COLO668 (cell line): ENCODE measurements around the gene UCP3.
A peak's percentile ranks its signal among the peaks of the same experiment; 100 is the strongest.

Experiments
- DNase-seq: peaks from one replicate; lab custom pipeline; 2025; ENCODE audit not compliant: unreplicated experiment; lab: John Stamatoyannopoulos, UW

UCP3 gene

DNA sequence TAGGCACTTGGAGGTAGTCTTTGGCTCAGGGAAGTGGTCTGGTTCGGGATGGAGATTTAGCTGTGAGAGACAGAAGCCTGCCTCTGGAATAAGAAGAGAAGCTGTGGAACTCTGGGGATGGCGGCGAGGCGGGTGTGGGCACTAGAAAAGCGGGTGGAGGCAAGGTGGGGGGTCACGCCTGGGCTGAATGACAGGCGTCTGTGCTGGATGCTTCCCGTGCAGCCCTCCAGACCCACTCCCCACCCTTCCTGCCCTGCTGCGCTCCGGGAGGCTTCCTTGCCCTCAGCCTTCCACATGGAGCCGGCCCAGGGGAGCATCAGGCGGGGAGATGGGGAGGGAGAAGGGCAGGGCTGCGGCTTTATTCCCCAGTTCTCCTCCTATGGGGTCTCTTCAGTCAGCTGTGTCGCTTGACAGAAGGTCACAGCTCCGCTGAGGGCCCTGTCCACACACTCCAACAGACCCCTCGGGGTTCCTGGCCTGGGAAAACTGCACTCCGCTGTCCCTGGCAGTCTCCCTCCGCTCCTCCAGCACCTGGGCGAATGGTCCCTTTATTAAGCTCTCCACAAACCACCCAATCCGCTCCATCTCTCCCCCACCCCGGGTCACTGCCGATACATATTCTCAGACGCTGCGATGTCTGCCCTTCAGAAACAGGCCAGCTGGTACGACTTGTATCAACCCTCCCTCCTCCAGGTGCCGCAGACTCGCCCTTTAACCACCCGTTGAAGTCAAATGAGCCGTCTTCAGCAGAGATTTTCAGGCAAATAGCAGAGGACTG is 51.8 kb downstream of the UCP3 start:
- DNase-seq = no peak

DNA sequence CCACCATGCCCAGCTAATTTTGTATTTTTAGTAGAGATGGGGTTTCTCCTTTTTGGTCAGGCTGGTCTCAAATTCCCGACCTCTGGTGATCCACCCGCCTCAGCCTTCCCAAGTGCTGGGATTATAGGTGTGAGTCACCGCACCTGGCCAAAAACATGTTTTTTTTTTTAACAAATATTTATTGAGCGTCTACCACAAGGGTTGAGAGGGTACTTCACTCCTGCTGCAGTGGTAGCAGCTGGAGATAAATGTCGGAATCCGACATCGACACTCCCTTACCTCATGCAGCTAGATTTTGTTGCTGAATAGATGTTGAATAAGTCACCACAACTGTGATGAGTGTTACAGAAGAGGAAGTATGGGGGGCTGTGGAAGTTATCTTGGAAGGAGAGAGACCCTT is 57.1 kb downstream of the UCP3 start:
- DNase-seq = peak; percentile 43

DNA sequence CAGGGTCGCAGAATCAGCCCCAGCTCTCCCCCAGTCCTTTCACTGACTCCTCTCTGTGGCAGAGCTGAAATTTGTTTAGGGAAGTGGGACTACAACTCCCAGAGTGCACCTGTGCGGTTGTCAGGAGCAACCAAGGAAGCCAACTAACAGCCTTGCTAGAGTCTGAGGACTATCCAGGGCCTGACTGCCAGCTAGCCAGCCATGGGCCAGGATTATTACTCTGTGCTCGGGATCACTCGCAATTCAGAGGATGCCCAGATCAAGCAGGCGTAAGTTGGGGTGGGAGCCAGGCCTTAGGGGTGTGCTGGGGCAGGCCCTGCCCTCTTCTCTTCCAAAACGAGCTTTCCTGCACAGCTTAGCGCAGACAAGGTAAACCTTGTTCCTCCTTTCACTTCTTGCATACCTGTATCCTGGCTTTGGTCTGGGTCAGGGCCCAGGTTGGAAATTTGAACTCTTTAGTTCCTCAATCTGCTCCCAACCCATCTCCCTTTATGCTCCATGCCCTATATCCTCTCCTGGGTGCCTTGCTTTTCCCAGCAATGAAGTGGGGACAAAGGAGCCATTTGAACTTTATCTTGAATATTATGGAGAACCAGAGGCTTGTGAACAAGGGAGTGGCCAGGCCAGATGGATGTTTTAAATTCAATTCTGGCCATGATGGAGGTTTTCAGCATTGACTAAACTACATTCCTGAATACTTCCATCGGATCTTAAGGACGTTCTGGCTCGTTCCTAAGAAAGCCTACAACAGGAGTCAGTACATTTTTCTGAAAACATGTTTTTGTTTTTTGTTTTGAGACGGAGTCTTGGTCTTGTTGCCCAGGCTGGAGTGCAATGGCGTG is 57.8 kb downstream of the UCP3 start, which contains the start of gene DNAJB13:
DNAJB13 (plus strand) TSS at position 158 of the 842 bp plus-strand sequence; CDS start at position 202, 44 bp downstream.
- DNase-seq = peak; percentile 59
